GM19372 (cell line): ENCODE results near the gene KIAA1143.

ENCODE experiments used
- ATAC-seq: cut with Tn5 transposase; IDR thresholded peaks from one replicate; pipeline ENCODE4 v1.9.1; 2021; ENCODE audit warnings: mild to moderate bottlenecking, low read depth, moderate library complexity; ENCODE audit not compliant: unreplicated experiment

Gene KIAA1143

GRCh38 chr3:44761424-44762169 lies at the start of gene KIAA1143, which contains the start of gene KIF15:
Gene KIAA1143 (minus strand): TSS chr3:44761619. CDS start chr3:44761602, 17 bp downstream.
Gene KIF15 (plus strand): TSS chr3:44761794. CDS start chr3:44761866, 72 bp downstream.
- ATAC-seq: peak; percentile 88

GRCh38 chr3:44805960-44806359 lies 44.5 kb upstream of the KIAA1143 start:
- no peak for ATAC-seq

- no peak for ATAC-seq
Observed at GRCh38 chr3:44803298-44803697, 41.9 kb upstream of the KIAA1143 start.

GRCh38 chr3:44802011-44802410 lies 40.6 kb upstream of the KIAA1143 start:
- ATAC-seq: no peak

GRCh38 chr3:44795197-44795596 lies 33.8 kb upstream of the KIAA1143 start:
- no peak for ATAC-seq

DNA sequence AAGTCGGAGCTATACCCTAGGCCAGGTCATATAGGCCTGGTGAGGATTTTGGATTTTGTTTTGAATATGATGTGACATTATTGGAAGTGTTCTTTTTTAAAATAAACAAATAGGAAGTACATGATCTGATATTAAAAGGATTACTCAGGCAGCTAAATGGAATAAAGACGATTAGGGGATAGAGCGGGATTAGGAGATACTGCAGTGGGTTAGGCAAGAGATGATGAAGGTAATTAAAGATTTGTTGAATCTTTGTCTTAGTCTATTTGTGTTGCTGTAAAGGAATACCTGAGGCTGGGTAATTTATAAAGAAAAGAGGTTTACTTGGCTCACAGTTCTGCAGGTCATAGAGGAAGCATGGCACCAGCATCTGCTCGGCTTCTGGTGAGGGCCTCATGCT lies 21.5 kb upstream of the KIAA1143 start:
- ATAC-seq: no peak

- ATAC-seq: no peak
Observed at GRCh38 chr3:44772099-44772442, 10.7 kb upstream of the KIAA1143 start.

DNA sequence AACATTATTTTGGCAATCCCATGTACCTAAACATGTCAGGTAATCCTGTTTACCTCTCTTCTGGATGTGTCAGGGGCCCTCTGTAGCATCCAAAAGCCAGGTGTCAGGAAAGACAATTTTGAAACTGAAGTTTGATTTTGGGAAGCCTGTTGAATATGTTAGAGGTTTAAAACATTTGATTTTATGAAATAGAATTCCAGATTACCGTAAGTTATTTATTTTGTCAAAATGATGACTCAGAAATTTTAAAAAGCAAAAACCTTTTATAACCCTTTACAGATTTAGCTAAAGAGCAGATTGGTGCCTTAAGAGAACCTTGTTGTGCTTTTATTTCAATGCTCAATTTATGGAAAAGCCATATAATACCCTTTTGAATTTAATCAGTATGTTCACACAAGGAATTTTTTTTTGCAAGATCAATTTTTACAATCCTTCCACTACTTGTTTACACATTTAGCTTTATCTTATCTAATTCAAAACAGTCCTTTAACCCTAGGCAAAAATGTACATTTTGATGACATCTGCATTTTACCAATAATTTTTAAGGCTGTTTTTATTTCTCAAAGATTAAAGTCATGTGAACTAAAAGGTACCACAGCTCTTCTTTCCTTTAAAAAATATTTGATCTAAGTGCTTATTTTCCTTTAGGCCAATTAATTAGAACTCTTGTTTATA lies 10.1 kb upstream of the KIAA1143 start:
- ATAC-seq: no peak

GRCh38 chr3:44764248-44764647 lies 2.8 kb upstream of the KIAA1143 start:
- no peak for ATAC-seq

DNA sequence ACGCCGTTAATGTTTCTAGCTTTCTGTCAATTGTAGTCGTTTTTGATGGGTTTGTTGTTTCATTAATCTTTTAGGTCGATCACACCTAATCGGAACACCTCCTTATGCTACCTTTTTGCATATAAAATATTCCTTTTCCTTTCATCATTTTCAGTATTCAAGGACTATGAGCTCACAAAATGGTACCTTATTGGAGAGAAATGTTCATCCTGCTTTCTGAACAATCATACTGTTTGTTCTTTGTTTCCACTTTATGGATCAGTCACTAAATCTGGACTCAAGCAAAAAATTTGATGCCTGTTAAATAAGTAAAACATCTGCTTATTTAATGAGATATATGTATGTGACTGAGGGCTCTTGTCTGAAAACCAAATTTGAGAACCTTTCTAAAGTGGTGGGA lies 1.3 kb upstream of the KIAA1143 start:
- ATAC-seq: no peak

DNA sequence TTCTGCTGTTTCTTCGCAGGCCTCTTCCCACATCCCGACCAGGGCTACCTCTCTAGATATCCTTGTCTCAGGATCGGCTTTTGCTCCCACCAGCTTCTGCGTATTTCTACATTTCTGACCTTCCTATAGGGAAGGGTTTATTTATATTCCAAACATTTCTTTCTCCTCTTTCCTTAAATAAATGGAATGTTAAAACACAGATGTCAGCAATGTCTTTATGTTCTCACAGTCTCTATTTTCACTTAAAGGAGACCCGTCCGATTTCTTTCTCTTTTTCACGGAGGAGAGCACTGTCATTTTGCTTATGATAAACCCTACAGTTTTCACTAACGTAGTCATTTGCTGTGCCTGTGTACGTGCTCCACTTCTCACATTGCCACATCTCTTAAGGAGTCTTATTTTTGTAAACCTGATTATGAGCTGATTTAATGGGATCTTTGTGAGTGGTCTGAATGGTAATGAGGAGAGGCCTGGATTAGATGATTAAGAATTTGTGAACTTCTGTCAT lies 805 bp upstream of the KIAA1143 start:
- peak; percentile 10 for ATAC-seq

DNA sequence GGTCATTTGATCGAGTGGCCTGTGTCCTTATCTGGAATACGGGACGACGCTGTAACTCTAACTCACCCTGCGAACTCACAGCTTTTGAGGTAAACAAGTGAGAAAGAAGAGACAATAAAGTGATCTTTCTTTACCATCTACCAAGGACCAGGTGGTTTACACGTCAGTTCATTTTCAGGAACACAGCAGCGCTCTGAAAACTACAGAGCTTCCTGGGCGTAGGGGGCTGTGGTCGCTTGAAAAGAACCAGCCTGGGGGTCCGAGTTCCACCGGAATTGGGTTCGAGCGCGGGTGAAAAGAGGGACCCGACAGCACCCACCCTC lies 357 bp downstream of the KIAA1143 start:
- ATAC-seq: peak; percentile 16

DNA sequence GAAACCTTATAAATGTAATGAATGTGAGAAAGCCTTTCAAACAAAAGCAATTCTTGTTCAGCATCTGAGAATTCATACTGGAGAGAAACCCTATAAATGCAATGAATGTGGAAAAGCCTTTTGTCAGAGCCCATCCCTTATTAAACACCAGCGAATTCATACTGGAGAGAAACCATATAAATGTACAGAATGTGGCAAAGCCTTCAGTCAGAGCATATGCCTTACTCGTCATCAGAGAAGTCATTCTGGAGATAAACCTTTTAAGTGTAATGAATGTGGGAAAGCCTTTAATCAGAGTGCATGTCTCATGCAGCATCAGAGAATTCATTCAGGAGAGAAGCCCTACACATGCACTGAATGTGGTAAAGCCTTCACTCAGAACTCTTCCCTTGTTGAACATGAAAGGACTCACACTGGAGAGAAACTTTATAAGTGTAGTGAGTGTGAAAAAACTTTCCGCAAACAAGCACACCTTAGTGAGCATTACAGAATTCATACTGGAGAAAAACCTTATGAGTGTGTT lies 26.7 kb downstream of the KIAA1143 start:
- ATAC-seq: no peak

GRCh38 chr3:44729384-44729910 lies 32.0 kb downstream of the KIAA1143 start, which contains the start of gene ZNF501:
Gene ZNF501 (plus strand): TSS chr3:44729635. CDS start chr3:44734422, 4,787 bp downstream.
- ATAC-seq: peak; percentile 90

DNA sequence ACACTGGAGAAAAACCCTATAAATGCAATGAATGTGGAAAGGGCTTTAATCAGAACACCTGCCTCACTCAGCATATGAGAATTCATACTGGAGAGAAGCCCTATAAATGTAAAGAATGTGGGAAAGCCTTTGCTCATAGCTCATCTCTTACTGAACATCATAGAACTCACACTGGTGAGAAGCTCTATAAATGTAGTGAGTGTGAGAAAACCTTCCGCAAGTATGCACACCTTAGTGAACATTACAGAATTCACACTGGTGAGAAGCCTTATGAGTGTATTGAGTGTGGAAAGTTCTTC lies 39.4 kb downstream of the KIAA1143 start:
- ATAC-seq: no peak

GRCh38 chr3:44721231-44722102 lies 40.0 kb downstream of the KIAA1143 start:
- no peak for ATAC-seq

GRCh38 chr3:44712455-44713075 lies 48.9 kb downstream of the KIAA1143 start, which contains the start of gene ZNF502:
Gene ZNF502 (plus strand): TSS chr3:44712660. CDS start chr3:44720262, 7,602 bp downstream.
- ATAC-seq: no peak
